Measurements from ENCODE around the gene NEMP1.
"Not testable (repeated sequence)": the region's sequence is repeated elsewhere in the genome, so short reads cannot be mapped to it uniquely, and the experiment has no call there.

NEMP1 gene

DNA sequence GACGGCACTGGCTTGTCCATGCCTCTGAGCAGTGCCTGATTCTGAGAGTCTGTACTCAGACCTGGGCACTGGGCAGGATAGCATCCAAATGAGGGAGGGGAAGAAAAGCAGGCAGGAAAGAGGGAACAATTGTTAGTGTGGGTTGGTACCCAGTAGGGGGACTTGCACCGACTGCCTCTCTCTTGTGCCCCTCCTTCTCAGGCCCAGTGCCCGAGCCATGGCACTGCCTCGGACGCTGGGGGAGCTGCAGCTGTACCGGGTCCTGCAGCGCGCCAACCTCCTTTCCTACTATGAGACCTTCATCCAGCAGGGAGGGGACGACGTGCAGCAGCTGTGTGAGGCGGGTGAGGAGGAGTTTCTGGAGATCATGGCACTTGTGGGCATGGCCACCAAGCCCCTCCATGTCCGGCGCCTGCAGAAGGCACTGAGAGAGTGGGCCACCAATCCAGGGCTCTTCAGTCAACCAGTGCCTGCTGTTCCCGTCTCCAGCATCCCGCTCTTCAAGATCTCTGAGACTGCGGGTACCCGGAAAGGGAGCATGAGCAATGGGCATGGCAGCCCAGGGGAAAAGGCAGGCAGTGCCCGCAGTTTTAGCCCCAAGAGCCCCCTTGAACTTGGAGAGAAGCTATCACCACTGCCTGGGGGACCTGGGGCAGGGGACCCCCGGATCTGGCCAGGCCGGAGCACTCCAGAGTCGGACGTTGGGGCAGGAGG is 12.5 kb upstream of the NEMP1 start:
- no peak for DNase-seq

DNA sequence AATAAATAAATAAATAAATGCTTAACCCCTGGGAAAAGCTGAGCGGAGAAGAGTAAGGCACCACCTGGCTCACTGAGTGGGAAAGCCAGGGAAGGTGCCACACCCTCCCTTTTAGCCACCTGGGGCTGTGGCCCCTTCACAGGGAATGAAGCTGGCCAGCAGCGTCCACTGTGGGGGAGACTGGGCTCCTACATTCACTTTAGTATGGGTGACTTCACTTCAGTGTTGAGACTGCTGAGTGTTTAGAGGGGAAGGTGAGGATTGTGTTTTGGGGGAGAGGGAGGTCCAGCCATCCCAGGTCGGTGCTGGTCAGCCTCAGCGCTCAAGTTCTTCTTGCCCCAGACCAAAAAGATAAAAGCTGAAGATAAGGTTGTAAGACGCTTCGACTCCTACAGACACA is 11.9 kb upstream of the NEMP1 start:
- no peak for DNase-seq

DNA sequence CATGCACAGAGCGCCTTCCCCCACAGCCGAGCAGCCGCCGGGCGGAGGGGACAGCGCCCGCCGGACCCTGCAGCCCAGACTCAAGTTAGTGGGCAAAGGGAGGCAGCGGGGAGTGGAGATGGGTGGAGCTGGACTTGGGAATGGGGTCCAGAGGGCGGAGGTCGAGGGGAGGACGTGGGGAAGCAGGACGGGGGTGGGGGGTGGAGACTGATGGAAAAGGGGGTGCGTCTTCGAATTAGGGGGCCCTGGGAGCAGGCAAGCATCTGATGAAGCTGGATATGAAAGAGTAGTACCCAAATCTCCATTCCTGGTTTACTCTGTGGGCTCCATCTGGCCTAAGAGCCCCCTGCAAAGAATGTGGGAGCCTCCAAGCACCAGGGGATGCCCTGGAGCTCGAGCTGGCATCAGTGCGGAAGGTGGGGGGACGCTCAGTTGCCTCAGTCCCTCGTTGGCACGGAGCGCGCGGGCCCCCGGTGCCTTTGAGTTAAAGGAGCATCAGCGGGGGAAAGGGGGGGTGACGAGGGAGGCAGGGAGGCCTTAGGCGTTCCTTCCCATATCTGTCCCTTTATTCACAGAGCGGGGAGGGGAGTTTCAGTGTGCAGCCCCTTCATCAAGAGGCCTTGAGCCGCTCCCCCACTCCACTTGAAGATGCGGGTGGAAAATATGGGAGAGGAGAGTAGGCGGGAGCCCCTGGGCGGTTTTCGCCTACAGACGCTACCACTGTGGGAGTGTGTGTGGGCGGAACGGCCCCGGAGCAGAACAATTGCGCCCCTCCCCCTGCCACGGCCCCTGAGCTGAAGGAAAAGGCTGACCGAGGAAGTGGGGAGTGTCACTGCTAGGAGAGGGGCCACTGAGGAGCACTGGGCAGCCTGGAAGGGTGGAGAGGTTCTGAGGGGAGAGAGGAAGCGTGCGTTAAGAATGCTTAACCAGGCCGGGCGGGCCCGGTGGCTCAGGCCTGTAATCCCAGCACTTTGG is 11.0 kb upstream of the NEMP1 start:
- no peak for DNase-seq

DNA sequence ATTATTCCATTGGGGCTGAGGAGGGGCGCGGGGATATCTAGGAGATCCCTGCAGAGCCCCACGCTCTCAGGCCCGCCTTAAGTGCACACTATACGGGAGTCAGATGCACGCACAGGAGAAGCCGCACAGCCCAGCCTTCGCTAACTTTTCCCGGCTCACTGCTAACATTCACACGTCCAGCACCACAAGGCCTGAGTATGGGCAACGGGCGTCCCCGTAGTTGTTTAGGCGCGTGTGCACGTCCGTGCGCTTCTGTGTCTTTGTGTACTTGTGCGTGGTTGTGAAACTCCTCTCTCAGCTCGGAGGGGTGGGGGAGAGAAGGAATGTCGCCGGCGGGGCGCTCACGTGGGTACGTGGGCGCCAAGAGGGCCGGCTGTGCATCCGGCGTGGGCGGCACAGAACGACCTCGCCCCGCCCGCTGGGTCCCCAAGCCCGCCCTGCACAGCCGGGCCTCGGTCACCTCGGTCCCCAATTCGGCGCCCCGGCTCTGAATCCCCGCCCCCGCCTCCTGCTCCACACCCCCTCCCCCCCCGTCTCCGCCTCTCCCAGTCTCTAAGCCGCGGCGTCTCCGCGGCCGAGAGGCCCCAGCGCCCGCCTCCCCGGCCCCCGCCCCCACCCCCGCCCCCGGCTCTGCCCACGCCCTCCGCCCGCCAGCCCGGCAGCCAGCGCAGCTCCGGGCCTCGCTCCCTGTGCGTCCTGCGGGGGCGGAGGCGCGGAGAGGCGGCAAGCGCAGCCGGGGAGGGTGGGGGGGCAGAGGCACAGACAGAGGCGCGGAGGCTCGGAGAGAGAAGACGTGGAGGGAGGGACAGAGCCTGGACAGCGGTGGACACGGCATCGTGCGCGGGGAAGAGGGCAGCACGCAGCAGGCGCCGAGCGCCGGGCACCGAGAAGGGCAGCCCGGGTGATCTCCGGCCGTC is 10.0 kb upstream of the NEMP1 start, which contains the start of gene NAB2:
Gene NAB2 (plus strand): TSS at position 761 of the 917 bp plus-strand sequence. CDS start 158 bp downstream, outside the sequence.
- DNase-seq, result peak; percentile 93

DNA sequence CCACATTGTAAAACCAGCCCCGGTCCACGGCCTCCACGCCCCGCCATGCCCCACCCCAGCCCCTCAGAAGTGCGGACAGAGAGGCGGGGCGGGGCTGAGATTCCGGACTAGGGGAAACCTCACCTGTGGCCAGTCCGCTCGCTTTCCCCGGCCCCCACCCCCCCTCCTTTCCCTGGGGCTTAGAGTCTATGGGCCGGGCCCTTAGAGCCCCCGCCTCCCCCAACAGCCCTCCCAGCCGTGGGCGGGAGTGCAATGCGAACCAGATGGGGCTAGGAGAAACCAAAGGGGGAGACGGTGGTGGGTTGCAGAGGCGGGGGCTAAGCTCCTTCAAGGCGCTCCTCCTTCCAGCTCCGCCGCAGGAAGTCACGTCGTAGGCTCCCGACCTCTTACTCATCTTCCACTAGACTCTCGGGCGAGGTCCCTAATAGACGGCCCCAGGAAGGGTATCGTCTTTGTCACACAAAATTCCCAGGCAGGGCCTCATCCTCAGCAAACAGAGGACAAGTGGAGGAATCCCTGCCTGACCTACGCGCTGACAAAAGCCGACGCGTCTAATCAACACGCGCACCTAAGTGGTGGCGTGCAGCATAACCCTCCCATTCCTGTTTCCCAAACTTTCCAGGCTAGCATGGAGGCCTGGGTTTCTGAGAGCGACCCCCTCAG is 9.2 kb upstream of the NEMP1 start:
- DNase-seq, result peak; percentile 79

DNA sequence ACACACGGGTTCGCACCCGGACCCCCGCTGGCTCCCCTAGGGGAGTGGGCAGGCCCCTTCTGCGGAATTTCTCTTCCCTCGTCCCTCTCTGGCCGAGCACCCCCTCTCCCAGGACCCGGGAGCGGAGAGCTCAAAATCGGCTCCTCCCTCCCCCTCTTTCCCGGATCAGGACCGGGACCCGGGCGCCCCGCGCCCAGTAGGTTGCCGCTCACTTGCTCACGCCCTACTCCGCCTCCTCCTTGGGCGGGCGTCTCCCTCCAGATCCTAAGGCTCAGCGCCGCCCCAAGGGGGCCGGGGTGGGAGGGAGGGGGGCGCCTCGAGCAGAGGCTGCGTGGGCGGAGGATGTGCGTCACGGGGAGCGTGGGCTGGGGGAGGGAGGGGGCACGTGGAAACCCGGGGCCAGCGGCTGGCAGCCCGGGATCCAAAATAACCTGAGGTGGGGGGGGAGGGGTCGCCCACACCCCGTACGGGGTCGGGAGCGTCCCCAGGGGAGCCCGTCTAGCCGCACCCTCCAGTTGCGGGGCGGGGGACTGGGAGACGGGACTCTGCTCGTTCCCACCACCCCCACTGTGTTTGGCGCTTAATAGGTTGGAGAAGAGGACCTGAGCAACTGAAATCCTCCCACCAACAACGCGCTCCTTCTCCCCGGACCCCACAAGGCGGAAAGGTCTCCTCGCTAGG is 8.6 kb upstream of the NEMP1 start:
- peak; percentile 78 for DNase-seq

DNA sequence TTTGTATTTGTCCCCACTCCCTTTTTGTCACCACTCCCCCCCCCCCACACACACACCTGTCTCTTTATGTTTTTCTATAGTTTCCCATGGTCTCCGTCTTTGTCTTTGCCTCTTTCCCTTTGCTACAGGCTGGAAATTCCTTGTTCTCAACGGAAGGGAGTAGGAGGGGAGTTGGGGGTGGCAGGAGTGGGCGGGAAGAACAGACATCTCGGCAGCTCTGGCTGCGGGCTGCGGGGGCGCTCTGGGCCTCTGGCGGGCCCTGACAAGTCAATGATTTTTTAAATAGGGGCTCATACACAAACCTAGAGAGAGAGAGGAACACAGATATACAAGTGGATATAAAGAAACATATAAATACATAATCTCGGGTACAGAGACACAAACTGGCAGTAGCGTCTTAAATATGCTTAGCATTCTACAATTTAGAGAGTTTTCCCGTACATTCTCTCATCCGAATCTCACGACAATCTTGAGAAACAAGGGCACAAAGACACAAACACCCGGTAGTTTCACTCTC is 8.0 kb upstream of the NEMP1 start:
- DNase-seq, result peak; percentile 18

DNA sequence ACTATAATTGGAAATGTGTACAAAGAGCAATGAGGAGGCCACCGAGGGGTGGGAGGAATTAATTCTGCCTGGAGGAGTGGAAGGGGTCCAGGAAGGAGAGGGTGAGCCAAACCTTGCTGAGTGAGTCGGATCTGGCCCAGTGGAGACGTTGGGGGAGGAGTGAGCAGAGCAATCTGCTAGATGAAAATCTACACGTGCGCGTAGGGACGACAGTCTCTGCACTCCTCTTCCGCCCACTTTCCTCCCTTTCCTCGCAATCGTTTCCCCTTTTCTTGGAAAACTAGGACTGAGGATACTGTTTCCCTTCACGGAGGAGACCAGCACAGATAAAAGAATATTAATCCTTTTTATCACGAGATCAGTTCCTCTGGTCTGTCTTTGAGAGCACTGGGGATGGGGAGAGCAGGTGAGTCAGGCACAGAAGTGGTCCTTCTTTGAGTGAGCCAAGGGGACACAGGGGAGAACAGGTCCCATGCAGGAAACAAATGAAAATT is 7.5 kb upstream of the NEMP1 start:
- no peak for DNase-seq

DNA sequence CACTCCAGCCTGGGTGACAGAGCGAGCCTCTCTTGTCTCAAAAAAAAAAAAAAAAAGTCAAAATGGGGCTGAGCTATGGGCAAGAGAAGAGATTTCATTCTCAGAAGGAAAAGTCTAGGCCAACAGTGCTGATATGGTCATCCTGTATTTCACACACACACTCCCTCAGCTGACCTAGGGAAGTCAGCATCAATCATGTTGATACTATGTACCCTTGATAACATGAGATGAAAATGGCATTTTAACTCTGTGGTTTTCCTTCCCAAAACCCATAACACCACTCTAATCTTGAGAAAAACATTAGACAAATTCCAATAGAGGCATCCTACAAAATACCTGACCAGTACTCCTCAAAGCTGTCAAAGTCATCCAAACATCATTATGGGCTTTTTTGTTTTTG is 2.3 kb upstream of the NEMP1 start:
- no peak for DNase-seq

DNA sequence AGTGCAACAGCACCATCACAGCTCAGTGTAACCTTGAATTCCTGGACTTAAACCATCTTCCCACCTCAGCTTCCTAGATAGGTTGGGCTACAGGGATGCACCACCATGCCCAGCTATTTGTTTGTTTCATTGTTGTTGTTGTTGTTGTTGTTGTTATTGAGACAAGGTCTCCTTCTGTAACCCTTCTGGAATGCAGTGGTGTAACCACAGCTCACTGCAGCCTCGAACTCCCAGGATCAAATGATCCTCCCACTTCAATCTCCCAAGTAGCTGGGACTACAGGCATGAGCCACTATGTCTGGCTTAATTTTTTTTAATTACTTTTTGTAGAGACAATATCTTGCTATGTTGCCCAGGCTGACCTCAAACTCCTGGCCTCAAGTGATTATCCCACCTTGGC is 1.2 kb upstream of the NEMP1 start:
- no peak for DNase-seq

DNA sequence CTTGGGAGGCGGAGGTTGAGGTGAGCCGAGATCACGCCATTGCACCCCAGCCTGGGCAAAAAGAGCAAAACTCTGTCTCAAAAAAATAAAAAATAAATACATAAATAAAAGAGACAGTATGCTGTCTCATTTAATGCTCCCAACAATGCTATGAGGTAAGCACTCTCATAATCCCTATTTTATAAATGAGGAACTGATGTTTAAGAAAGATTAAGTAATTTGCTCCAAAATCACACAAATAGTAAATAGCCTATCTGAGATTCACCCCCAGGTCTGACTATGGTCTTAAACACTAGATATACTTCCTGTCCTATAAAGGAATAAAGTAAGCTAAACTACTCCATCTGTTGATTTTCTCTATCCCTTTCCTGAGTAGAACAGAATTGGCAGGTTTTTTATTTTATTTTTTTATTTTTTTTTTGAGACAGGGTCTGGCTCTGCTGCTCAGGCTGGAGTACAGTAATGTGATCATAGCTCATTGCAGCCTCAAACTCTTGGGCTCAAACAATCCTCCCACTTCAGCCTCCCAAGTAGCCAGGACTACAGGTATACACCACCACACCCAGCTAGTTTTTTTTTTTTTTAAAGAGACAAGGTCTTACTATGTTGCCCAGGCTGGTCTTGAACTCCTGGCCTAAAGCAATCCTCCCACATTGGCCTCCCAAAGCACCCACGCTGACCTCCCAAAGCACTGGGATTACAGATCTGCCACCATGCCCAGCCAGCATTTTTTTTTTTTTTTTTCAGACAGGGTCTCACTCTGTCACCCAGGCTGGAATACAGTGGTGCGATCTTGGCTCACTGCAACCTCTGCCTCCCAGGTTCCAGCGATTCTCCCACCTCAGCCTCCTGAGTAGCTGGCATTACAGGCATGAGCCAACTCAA is 4.8 kb downstream of the NEMP1 start:
- DNase-seq, result not testable (repeated sequence)

DNA sequence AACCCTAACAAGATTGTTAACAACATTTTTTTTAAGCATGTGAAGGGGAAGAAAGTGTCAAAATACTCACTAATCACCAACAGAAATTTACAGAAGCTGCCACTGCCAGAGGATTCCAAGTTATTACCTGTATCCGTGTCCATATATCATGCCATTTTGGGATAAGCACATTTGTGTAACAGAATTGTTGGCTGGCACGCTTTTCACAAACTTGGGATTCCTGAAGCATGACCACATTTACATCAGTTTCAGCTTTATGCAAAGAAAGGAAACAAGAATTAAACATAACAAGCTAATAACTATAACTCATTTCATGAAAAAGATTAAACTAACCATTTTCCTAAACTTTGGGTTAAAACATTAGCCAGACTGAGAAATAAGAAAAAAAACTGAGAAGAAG is 5.9 kb downstream of the NEMP1 start:
- no peak for DNase-seq

DNA sequence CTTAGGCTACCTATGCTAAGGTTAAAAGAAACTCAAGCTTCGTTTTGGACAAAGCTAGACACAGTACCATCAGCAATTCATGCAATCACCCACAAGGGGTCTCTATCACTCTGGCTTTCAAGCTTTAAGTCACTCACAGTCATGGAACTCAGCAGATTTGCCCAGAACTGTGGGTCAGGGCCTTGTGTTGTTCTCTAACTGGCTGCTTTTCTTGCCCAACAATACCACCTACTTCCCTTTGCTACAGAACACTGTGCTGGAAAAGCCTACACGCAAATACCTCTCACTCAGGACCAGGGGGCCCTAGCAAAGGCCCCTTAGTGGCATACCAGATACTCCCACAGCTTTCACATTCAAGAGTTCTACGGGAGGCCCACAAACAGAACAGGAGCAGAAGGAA is 9.1 kb downstream of the NEMP1 start:
- peak; percentile 22 for DNase-seq

DNA sequence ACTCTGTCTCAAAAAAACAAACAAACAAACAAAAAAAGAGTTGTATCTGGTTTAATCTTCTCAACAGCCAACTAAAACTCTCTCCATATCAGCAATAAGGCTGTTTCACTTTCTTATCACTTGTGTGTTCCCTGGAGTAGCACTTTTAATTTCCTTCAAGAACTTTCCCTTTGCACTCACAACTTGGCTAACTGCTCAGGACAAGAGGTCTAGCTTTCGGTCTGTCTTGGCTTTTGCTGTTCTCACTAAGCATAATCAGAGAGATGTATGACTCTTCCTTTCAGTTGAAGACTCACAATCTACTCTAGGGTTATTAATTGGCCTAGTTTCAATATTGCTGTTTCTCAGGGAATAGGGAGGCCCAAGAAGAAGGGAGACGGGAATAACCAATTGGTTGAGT is 12.3 kb downstream of the NEMP1 start:
- DNase-seq, result no peak

DNA sequence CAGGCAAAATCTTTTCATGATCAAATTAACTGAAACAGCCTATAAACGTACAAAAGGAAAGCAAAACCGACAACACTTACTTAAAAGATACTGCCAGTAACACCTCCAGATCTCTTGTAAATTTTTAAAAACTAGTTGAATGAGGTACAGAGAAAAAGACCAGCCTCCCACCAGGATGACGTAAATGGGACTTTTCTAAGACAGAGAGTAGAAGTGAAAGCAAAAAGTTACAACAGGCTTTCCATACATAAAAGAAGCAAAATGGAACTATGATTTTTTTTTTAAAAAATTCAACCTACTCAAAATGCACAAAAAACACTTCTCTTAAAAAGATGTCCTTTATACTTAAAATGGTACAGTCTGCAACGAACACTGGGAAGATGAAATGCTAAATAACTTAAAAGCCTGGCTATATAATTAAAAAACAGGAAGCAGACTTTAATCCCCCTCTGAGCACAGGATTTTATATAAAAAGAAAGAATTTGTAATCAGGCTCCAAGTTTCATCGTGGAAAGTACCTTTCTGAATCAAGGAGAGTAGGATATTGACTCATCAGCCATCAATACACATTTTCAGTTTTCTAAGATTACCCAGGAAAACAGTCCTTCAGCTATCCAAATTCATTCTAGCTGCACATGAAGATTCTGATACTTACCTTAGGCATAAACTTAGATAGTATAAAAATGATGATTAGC is 14.5 kb downstream of the NEMP1 start:
- no peak for DNase-seq

DNA sequence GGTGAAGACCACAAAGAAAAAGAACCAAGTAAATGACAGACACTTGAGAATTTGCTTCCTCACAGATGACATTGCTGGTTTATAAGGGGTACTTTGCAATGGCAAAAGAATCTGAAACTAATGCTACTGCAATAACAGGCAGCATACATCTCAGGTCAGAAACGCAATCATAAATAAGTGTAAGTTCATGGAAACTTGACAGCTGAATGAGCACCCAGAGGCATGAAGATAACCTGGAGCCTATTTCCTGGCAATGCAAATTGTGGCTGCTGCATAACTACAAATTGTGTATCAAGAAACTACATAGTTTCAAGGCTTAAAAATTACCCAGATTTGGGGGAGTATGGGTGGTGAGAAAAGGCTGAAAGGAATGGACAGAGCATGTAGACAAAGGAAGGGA is 20.1 kb downstream of the NEMP1 start:
- DNase-seq, result no peak

DNA sequence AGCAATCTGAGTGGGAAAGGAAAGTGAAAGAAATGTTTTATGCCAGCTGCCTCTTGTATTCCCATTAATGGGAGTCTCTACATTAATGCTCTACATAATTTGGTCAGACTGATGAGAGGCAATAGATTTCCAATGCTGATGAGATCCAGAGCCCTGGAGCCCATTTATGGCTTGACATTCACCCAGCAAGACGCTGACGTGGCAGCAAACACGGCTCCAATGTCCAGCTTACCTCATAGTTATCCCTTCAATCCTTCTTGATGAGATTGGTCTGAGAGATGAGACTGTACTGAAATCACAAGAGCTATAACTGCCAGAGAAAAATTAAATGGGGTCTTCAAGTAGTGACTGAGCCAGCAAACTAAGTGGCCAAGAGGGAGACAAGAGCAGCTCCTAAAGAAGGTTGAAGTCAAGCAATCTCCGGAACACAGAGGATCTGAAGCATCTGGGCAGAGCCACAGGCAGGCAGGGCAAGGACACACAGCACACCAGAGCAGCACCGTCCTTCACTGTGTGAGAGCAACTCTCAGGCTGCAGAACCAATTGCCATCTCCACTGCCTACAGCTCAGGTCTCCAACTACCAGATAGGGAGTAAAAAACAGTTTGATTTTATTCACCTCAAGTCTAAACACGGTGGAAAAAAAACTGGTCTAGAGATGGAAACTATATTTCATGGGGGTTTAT is 21.4 kb downstream of the NEMP1 start:
- no peak for DNase-seq

DNA sequence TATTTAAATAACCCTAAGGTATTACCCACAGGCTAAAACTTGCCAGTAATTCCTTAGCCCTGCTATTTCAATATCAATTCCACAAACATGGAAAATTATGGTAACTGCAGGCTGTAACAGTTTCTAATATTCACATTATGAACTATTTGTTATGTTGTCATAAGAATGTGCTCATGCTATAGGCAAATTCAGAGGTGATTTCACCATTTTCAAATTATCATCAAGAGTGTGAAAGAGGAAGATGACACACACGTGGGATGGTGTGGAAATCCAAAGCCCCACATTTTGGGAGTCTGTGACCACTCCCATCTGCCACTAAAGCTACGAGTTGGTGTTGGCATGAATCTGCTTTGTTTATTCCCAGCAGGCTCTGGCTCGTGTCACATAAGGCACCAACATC is 22.8 kb downstream of the NEMP1 start:
- DNase-seq, result no peak

DNA sequence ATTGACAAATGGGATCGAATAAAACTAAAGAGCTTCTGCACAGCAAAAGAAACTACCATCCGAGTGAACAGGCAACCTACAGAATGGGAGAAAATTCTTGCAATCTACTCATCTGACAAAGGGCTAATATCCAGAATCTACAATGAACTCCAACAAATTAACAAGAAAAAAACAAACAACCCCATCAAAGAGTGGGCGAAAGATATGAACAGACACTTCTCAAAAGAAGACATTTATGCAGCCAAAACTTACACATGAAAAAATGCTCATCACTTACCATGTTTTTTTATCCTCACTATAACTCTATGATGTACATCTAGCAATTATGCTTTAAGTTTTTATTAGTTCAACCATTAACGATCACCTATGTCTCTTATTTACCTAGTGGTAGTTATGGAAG is 24.7 kb downstream of the NEMP1 start:
- DNase-seq, result not testable (repeated sequence)
